HG03354 (cell line): ENCODE data around the gene PLXND1.
"Not testable (repeated sequence)": the region's sequence is repeated elsewhere in the genome, so short reads cannot be mapped to it uniquely, and the experiment has no call there.

Source experiments
- ATAC-seq: cut with Tn5 transposase; IDR thresholded peaks from one replicate; pipeline ENCODE4 v1.9.1; 2021; ENCODE audit warnings: mild to moderate bottlenecking; ENCODE audit not compliant: unreplicated experiment, poor library complexity, severe bottlenecking

PLXND1 gene

DNA sequence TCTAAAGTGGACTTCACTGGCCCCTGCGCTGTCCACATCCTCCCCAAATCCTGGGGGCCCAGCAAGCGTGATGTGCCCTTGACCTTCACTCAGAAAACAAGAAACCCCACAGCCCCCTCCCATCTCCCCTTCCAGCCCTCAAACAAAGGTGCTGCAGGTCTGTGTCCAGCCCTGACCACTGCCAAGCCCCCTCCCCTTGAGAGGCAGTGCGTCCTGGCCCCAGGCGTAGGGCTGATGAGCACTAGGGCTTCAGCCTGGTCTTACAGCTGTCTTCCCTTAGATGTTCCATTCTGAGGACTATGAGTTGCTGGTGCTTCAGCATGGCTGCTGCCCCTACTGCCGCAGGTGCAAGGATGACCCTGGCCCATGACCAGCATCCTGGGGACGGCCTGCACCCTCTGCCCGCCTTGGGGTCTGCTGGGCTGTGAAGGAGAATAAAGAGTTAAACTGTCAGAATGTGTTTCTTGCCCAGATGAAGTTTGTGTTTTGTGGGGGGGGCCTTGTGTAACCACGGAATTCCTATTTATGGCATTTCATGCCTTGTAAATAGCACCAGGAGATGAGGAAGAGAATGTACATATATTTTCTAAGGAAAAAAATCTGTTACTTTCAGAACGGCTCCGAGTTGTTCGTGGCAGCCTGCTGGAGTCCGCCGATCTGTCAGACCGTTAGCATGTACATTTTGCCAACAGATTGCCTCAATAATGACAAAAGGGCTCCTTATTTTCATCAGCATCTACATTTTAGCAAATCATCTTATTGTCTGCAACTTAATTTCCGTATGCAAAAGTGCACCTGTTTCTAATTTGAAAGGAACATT is 86.4 kb downstream of the PLXND1 start:
- no peak for ATAC-seq

DNA sequence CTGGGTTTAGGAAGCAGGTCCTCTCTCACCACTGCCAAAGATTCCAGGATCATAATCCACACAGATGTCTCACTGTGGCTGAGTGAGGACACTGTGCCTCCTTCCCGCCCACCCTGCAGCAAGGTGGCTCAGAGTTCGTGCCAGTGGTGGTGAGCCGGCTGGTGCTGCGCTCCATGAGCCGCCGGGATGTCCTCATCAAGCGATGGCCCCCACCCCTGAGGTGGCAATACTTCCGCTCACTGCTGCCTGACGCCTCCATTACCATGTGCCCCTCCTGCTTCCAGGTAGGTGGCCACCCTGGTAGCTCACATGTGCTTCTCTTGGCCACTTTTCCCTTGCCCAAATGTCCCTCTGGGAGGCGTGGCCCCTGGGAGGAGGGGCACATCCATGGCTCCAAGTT is 87.0 kb downstream of the PLXND1 start:
- ATAC-seq = no peak

DNA sequence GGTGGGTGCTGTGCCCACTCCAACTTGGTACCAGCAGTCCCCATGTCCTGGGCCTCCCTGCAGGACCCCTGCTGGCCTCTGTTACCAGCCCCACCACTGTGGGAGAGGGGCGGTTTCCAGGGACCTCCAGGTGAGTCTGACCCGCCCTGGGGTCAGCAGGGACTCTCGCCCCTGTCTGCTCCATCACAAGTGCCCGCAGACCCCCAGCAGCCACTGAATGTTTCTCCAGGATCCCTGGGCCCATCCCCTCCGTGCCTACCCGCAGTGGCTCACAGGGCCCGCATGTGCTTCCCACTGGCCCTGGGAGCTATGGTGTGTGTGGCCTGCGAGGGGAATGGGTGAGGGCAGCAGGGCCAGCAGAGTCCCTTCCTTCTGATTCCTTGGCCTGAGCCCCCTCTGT is 87.9 kb downstream of the PLXND1 start:
- no peak for ATAC-seq

DNA sequence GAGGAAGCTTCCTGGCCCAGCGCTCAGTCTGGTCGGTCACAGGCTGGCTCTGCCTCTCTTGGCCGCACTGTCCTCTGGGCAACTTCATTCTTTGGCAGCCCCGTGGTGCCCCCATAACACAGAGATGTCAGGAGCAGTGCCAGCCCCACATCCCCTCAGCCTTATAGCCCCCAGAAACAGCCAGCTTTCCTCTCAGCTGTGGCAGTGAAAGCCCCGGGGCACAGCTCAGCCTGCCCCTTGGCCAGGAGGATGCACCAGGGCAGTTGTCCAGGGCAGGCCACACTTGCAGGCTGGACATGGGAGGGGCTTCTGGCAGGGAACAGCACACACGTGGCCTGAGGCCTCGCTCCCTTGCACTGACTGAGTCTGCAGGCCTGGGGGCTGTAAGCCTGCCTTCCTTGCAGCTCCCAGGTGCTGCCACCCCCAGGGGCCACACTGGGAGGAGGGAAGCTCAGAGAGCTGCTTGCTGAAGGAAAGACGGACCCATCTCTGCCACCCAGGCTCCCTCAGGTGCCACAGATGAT is 88.4 kb downstream of the PLXND1 start:
- ATAC-seq = no peak

DNA sequence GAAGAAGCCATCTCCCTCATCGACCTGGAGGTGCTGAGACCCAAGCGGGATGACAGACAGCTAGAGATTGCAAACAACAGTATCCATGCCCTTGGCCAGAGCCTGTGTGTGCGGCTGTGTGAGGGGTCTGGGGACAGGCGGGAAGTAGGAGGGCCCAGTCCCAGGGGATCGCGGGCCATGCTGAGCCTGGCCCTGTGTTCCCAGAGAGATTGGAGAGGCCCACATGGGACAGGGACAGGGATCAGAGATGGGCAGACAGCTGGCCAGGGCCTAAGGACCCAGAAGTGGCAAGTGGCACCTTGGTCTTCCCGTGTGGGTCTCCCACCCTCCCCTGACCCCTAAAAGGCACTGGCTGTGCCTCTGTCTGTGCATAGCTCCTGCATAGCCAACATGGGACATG is 89.0 kb downstream of the PLXND1 start:
- ATAC-seq = no peak

DNA sequence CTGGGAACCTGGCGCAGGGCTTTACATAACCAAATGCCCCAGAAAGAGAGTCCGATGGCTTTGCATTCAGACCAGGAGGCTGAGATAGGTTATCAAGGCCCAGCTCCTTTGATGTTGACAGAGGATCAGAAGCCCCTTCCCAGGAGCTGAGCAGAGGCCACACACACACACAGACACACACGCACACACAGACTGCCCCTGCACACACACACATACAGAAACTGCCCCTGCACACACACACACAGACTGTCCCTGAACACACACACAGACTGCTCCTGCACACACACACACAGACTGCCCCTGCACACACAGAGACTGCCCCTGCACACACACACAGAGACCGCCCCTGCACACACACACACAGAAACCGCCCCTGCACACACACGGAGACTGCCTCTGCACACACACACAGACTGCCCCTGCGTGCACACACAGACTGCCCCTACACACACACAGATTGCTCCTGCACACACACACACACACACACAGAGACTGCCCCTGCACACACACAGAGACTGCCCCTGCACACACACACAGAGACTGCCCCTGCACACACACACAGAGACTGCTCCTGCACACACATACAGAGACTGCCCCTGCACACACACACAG is 90.5 kb downstream of the PLXND1 start:
- not testable (repeated sequence) for ATAC-seq

DNA sequence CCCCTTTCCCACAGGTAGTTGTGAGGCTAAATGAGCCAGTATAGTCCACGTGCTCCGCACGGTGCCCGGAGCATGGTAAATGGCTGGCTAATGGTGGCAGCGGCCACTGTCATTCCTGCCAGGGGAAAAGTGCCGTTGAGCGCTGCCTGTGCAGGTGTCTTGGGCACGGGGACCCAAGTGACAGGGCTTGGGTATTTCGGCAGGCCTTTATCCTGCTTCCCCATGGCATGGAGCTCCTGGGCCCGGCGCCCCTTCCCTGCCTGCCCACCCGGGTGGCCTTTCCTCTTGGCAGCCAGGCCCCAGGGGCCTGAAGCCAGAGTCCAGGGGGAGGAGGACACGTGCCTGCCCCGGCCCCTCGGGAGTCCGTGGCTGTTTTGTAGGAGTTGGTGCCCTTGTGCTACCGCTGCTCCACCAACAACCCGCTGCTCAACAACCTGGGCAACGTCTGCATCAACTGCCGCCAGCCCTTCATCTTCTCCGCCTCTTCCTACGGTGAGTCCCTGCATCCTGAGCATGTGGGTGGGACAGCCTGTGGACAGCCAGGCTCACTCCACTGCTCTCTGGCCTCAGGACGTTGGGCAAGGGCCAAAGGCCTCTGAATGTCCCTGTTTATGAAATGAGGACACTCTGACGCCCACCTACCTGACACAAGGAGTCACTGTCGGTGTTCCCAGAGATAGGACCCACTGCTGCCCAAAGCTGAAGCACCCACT is 91.2 kb downstream of the PLXND1 start:
- ATAC-seq = not testable (repeated sequence)

DNA sequence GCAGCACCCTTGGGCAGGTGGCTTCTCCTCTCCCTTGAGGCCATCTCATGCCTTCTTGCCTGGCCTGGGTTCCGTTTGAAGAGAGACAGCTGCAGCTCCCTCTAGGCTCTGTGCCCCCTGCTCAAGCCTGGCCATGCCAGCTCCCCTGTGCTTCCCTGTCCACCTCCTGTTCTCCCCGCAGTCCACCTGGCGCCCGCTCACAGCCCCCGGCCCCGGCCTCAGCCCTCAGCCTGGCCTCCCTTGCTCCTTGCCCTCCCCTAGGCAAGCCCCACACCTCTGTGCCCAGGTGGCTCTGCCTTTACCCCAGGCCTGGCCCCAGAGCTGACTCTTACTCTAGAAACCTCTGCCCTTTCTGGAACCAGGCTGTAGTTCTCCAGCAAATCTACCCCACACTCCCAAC is 91.9 kb downstream of the PLXND1 start:
- no peak for ATAC-seq

DNA sequence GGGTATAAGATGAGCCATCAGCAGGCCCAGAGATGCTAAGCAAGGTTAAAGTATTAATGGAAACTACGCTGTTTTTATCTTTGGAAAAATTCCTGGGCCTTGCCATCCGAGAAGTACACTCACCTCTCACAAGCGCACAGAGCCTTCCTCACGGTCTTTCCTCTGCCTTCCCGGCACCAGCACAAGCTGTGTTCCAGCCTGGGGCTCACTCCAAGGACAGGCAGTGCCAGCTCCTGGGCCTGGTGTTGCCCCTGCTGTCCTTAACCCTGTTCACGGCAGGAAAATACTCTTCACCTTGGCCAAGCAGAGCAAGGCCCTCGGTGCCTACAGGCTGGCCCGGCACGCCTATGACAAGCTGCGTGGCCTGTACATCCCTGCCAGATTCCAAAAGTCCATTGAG is 92.4 kb downstream of the PLXND1 start:
- no peak for ATAC-seq

DNA sequence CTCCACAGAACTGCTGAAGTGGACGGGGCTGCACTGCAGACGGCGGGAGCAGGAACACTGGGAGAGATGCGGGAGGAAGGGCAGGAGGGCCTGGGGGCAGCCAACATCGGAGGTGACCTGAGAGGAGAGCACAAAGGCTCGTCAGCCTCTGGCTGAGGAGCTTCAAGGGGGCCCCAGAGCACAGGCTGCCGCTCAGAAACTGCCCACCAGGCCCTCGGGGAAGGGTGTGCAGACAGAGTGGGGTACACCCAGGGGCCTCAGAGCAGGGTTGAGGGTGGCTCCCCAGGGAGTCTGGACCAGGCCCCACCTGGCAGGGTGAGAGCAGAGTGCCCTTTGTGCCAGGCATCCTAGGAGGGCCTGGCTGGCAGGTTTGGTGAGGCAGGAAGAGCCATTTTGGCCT is 92.8 kb downstream of the PLXND1 start:
- ATAC-seq = no peak

DNA sequence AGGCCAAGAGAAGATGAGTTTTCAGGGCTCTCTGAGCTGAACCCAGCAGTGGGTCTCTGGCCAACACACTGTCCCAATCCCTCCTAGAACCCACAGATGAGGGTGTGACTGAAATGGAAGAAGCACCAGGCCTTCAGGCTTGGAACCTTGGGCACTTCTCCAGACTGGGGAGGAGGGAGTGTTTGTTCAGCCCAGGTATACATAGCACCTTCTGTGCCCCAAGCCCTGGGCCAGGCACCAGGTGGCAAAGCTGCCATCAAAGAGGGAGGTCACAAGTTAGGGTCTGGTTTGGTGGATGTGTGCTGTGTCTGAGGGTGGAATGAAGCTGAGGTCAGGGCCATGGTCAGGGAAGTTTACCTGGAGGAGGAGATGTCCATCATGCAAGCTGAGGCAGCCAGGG is 93.9 kb downstream of the PLXND1 start:
- ATAC-seq = no peak

DNA sequence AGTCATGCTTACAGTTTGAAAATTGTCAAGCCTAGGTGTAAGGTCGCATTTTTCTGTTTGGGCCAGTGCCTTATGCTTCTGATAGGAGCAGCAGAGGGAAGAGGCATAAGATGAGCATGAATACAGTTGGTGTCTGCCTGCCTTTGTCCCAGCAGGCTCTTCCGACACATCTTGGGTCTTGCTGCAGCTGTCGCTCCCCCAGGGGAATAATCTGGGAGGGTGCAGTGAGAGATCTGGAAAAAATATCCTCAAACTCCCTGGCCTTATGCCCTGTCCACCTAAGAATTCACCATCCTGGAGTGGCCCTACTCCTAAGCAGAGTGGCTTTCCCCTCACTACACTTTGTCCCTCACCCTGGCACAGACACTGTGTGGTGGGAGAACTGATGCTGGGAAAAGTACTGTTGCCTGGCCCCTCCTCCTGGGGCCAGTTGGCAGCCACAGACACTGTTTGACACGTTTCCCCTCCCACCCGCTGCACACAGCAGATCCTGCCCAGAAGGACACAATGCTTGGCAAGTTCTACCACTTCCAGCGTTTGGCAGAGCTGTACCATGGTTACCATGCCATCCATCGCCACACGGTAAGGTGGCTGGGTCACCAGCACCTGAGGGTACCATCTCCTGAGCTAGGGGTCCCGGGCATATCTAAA is 99.2 kb downstream of the PLXND1 start:
- ATAC-seq = no peak

DNA sequence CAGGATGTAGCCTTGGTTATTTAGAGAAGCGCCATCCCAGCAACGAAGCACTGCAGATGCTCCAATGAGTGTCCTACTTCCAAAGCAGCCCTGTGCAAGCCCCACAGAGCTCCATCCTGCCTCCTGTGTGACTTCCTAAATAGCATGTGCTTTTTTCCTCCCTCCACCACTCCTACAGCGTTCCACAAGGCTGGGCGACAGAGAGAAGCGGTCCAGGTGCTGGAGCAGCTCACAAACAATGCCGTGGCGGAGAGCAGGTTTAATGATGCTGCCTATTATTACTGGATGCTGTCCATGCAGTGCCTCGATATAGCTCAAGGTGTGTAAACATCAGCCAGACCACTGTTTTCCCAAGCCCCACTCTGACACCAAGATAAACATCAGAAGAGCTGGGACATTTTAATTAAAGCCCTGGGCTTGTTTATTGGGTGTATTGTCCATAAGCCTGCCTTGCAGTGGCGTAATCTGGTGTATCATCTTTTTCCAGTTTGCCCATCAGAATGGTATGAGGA is 100.2 kb downstream of the PLXND1 start:
- no peak for ATAC-seq

DNA sequence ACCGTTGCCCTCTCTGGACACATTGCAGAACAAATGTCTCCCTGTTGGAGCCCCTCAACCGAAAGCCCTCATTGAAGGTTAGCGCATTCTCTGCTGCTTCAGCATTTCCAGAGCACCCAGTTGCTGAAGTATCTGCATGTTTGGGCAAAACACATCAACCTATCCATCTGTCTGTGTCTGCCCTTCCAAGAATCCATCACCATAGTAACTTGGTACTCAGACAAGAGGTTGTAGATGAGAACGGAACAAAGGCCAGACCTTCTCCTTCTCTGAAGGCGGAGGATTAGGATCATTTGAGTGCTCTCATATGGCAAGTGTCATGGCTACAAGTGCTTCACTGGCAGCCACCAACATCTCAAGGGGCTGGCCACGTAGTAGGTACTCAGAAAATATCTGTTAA is 101.1 kb downstream of the PLXND1 start:
- no peak for ATAC-seq
